Caki2 (cell line): ENCODE results near the gene RALGPS1. TPM values are rescaled to one million over a fixed set of nuclear protein-coding genes. Genes with fewer than 3 reads are reported as not detected.

Experiments used
- DNase-seq: peaks from one replicate; pipeline ENCODE4 v3.0.0-alpha.2; 2015; ENCODE audit warnings: low read depth
- in situ Hi-C: cut with HindIII; loops from 2 replicates; pipeline ENCODE4 v1.10.0; 2016; ENCODE audit warnings: low sequenced_read_pairs, low pct_unique_long_range_greater_than_20kb, mixed read lengths
- total RNA-seq: library from RNA; depleted of rRNA; stranded (reverse); fragments of >200 nt; shearing (Covaris generic); gene quantifications from 2 replicates; pipeline ENCODE4 v1.2.3, GENCODE V29; 2014; ENCODE audit warnings: low replicate concordance

Gene RALGPS1
- total RNA-seq, 1 experiment from 2014 or later, result 0.95 TPM

- in situ Hi-C loops, result no loop called here
- DNase-seq, result no peak
These were observed 180.8 kb downstream of the RALGPS1 start for GRCh38 chr9:127095411-127095810.

- in situ Hi-C loops, result no loop called here
- DNase-seq, result no peak
These were observed 181.6 kb downstream of the RALGPS1 start for GRCh38 chr9:127096208-127096607.

DNA sequence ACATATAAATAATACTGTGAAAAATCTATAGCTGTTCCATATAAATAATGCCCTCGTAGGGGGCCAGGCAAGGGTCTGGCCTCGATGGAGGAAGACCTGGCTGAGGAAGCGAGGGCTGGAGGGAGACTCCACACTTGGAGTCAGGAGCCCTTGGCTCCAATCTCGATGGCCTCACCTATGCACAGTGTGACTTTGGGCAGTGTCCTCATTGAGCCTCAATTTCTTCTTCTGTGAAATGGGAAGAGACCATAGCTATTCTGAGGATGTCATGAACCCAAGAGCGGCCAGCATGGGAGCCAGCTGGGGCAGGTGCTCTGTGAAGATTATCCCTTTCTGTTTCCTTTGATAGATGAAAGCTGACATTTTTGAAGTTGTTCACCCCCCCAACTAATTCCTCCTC lies 183.1 kb downstream of the RALGPS1 start:
- no peak for DNase-seq
- in situ Hi-C loops, result no loop called here

GRCh38 chr9:127098916-127099553 lies 184.5 kb downstream of the RALGPS1 start:
- DNase-seq, result no peak
- in situ Hi-C loops, result no loop called here

- DNase-seq, result no peak
- in situ Hi-C loops, result no loop called here
These were observed 185.1 kb downstream of the RALGPS1 start for GRCh38 chr9:127099664-127100063.

DNA sequence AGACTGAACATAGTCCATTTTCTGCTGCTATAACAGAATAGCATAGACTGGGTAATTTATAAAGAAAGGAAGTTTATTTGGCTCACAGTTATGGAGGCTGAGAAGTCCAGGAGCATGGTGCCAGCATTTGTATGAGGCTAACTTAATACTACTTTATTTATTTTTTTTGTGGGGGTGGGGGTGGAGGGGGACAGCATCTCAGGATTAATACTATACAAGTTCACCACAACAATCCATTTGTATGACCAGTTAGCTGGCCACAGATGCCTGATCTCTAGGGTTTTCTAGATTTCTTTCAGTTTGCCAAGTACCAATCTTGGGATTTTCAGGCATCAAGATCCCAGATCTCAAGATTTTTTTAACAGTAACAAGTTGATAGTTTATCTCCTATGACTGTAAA lies 187.6 kb downstream of the RALGPS1 start:
- no peak for DNase-seq
- in situ Hi-C loops, result no loop called here

- DNase-seq, result no peak
- in situ Hi-C loops, result no loop called here
These were observed 188.2 kb downstream of the RALGPS1 start for GRCh38 chr9:127102788-127103187.

DNA sequence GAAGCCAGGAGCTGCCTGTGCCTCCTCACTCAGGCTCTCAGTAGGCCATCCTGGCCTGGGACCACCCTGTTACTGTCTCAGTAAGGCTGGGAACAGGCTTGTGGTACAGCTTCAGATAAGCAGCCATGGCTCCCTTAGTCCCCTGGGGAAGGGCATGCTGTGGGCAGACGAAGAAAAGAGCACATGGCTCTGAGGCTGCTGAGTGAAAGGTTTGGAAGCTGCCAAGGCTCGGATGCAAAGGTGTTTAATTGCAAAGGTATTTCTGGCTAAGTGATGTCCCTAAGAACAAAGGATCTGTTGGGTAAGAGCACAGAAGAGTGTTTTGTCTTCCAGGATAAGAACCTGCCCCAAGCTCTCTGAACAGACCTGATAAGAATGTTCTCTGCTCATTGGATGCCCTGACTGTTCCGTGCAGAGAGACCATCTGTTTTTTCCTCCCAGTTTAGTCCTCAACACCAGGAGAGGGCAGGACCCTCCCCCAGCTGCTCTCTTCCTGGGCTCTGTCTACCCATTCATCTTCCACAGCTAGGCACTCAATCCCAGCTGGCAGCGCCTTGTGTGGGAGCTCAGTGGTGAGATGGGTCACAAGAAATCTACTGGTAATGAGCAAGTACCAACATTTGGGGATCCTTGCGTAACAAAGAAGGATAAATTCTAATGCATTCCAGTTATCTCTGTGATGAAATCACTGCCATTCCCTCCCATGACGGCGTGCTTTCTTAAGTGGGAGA lies 190.2 kb downstream of the RALGPS1 start:
- in situ Hi-C loops, result no loop called here
- no peak for DNase-seq

- in situ Hi-C loops, result no loop called here
These were observed 191.4 kb downstream of the RALGPS1 start for GRCh38 chr9:127105805-127106465.

GRCh38 chr9:127106466-127106855 lies 191.9 kb downstream of the RALGPS1 start:
- no peak for DNase-seq
- in situ Hi-C loops, result no loop called here

More at GRCh38 chr9:127105805-127106465, 191.4 kb downstream of the RALGPS1 start:
- no peak for DNase-seq

DNA sequence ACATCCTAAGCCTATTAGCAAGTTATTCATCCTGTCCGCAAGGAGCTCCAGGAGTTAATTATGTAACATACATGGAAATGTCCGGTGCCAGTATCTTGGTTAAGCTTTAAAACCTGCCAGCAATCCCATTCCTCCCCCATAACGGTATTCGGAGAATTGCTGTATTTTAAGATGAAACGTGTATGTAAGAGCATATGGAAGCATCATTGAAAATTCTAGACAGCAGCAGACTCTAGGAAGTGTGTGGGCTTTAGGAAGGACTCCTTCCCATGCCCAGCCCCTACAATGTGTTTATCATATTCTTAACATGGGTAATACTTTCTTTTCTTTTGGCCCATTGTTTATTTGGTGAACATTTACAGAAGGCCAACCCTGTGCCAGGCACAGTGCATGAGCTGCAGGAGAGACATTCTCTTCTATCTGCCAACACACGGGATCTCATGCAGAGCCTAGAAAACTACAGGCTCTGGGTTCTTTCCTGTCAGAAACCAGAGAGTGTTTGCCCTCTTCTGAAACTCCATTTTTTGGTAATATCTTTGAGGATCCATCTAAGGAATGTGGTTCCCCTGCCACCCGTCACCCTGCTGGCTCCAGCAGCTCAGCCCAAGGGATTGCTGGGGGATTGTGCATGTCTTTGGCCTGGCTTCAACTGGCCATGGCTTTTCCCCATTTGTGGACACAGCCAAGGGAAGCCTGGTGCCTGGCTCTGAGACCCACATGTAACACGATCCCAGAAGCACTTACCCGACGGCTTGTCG lies 192.8 kb downstream of the RALGPS1 start:
- in situ Hi-C loops, result no loop called here
- no peak for DNase-seq

DNA sequence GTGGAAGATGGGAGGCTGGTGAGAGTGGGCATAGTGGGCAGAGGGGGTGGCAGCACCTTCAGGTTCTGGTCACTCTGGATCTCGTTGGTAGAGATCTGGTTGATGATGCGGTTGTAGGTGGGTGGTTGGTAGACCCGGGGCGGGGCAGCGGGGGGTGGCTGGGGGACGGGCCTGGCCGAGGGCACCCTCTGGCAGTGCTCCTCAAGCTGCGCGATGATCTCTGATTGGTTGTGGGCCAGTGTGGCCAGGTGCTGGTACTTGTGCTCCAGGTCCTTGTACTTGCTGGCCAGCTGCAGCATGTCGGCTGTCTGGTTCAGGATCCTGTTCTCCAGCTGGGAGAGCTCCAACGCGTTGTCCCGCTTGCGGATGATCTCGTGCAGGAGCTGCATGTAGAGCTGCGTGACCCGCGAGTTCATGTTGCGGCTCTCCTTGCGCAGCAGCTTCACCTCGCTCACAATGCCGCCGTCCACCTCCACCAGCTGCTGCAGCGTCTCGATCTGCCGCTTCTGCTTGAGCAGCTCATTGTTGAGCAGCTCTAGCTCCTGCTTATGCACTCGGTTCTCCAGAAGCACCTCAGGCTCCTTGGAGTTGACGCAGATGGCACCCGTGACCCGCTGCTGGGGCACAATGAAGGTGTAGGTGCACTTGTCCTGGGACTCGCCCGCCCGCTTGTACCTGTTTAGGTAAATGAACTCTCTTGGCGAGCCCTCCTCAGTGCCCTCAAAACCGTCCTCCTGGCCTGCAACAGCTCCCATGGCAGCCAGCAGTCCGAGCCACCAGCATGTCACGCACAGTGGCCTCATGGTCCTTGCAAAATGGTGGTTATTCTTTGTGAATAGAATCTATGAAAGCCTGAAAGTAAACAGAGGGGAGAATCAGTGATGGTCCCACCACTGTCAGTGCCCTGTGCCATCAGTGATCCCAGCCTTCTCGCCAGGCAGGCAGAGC lies 193.6 kb downstream of the RALGPS1 start:
- in situ Hi-C loops, result no loop called here
- no peak for DNase-seq

DNA sequence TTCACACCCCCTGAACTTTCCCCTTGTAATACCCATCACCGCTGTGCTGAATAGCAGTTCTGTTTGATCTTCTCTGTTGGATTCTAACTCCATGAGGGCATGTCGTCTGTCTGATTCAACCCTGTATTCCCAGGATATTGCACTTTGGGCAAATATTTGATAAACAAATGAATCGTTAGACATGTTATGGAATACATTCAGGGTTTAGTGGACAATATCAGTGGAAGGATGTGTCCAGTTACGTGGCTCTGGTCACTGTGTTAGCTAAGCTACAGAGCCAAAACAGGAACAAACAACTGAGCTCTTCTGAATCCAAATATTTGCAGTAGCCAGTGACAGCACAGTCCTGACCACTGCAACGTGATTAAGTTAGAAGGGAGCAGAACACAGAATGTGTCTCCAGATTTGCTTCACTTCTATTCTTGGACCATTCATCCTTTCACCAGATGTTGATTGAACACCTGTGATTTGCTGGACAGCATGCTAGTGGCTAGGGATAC lies 194.7 kb downstream of the RALGPS1 start:
- in situ Hi-C loops, result no loop called here
- DNase-seq, result no peak

DNA sequence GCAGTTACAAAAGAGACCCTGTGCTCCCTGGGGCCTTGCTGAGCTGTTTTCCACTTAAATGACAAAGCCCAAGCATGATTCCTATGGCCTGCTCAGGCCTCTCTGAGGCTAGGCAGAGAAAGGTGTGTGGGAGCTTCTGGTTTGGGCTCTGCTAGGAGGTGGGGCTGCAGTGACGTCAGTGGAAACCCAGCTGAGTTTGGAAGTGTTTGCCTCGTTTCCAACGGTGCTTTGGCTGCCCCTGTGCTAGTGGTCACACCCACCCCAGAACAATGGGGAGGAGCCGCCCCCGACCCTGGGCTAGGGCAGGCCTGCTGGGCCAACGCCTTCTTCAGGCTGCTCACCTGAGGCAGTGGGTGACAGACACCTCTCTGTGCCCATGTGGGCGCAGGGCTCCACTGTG lies 197.5 kb downstream of the RALGPS1 start:
- in situ Hi-C loops, result no loop called here
- no peak for DNase-seq

DNA sequence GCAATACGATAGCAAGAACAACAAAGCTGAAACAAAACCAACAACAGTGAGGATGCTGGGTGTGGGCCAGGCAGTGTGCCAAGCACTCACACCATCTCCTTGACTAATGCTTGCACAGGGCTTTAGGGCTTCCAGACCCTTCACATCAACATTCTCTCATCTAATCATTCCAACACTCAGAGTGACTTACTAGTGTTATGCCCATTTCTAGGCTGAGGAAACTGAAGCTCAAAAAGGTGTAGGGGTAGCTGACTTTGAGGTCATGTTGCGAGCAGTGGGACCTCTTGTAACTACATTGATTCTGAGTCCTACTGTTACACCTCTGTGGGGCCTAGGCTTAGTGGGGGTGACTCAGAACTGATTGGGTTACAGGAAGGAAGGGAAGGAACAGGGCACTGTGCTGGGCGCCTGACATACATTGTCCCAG lies 198.2 kb downstream of the RALGPS1 start:
- in situ Hi-C loops, result no loop called here
- DNase-seq, result no peak

DNA sequence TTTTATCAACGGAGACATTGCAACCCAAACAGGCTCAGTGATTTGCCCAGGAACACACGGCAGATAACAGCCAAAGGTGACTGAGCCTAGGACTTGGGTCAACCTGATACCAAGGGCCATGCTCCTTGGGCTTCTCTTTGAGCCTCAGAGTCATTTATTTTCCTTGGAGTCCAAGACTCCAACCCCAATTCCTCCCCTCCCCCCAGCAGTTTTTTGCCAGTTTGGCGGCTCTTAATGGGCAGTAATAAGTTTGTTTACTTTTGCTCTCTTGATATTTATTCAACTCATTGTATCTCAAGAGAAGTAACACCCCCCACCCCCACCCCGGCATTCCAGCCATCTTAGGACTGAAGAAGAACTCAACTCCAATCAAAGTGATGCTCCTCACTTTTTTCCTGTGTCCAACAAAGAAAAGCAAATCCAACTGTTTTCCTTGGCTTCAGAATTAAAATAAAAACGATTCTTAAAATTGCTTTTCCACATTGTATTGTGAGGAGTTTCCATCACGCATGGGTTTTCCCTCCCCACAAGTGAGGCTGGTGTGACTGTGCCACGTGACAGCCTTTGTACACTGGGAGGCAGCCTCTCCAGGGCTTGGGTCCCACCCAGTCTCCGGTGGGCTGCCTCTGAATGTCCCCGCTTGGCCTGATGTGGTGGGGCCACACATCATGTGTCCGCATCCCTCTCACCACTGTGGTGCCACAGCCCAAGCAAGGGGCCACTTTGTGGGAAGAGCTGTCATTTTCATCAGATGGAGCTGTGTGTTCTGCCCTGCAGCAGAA lies 198.8 kb downstream of the RALGPS1 start:
- in situ Hi-C loops, result no loop called here
- no peak for DNase-seq

DNA sequence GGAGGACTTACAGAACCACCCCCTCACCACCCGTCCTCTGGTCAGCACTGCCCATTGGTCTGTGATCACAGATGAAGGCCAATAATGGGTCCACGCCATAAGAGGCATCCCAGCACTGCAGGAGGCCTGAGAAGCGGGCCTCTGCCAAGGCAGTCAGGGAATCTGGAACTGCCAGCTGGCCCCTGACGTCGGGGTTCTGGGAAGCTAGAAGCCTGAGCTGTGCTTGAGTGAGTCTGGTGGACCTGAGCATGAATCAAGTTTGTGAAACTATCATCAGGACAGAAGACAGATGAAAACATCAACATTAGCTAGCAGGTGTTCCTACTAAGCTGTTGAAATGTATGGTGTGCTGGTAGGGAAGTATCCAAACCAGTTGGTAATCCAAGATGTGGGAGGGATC lies 200.0 kb downstream of the RALGPS1 start:
- in situ Hi-C loops, result no loop called here
- DNase-seq, result no peak
